ENCODE measurements around the gene GATB.

DNA sequence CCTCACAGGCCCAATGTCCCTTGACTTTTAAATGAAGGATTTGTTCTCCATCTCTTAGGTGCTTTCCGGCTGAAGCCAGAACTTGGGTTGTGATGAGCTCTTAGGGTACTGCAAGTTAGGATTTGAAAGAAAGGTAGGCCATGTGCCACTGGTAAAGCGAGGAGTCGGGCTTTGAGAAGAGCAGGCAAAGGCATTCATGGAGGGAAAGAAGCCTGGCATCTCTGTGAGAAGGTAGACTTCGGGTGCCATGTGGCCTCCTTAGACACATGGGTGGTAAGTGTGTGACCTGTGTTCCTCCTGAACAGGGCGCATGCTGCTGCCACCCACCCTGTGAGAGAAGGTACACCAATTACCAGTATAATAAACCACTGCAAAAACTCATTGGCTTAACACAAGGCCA is 102.9 kb downstream of the GATB start:
- TF ChIP-seq, protein P1, sequence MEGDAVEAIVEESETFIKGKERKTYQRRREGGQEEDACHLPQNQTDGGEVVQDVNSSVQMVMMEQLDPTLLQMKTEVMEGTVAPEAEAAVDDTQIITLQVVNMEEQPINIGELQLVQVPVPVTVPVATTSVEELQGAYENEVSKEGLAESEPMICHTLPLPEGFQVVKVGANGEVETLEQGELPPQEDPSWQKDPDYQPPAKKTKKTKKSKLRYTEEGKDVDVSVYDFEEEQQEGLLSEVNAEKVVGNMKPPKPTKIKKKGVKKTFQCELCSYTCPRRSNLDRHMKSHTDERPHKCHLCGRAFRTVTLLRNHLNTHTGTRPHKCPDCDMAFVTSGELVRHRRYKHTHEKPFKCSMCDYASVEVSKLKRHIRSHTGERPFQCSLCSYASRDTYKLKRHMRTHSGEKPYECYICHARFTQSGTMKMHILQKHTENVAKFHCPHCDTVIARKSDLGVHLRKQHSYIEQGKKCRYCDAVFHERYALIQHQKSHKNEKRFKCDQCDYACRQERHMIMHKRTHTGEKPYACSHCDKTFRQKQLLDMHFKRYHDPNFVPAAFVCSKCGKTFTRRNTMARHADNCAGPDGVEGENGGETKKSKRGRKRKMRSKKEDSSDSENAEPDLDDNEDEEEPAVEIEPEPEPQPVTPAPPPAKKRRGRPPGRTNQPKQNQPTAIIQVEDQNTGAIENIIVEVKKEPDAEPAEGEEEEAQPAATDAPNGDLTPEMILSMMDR (IDR thresholded peaks at IDR 0.05; ENCODE audit: low read depth, low read length): no peak
- no peak for TF ChIP-seq EZH2phosphoT487 (IDR thresholded peaks at IDR 0.05; ENCODE audit: low read depth)
